Measurements from ENCODE around the gene GINS2. TPM values are rescaled to one million over a fixed set of nuclear protein-coding genes. Genes with fewer than 3 reads are reported as not detected.

Gene GINS2
- total RNA-seq, 1 donor from 2014 or later, result 0.26 TPM

GRCh38 chr16:85634747-85635544, 53.8 kb downstream of the GINS2 start:
- DNase-seq (ENCODE audit: low read depth), result no peak
- no peaks in the 10 kb centered on the region for H3K27me3 ChIP-seq (ENCODE audit: control insufficient read depth, insufficient read depth, low read length)
- no peak for FAIRE-seq
- TF ChIP-seq CTCF (IDR thresholded peaks at IDR 0.05; ENCODE audit: insufficient read depth, low read length, severe bottlenecking), result peak; percentile 39
- peaks cover 2% of the 10 kb centered on the region for H3K36me3 ChIP-seq (ENCODE audit: control insufficient read depth, insufficient read depth, low read length)
- H3K4me3 ChIP-seq (ENCODE audit: low read depth, low read length), result no peak overlapping the region

GRCh38 chr16:85633888-85634287, 54.9 kb downstream of the GINS2 start:
- peaks cover 8% of the 10 kb centered on the region for H3K36me3 ChIP-seq (ENCODE audit: control insufficient read depth, insufficient read depth, low read length)
- FAIRE-seq, result no peak
- TF ChIP-seq CTCF (IDR thresholded peaks at IDR 0.05; ENCODE audit: insufficient read depth, low read length, severe bottlenecking), result no peak
- no peak for DNase-seq (ENCODE audit: low read depth)
- no peak overlapping the region for H3K4me3 ChIP-seq (ENCODE audit: low read depth, low read length)
- no peaks in the 10 kb centered on the region for H3K27me3 ChIP-seq (ENCODE audit: control insufficient read depth, insufficient read depth, low read length)

GRCh38 chr16:85633438-85633743, 55.4 kb downstream of the GINS2 start:
- peaks cover 8% of the 10 kb centered on the region for H3K36me3 ChIP-seq (ENCODE audit: control insufficient read depth, insufficient read depth, low read length)
- no peak for FAIRE-seq

GRCh38 chr16:85632709-85633437, 55.9 kb downstream of the GINS2 start:
- Histone ChIP-seq H3K27me3 (ENCODE audit: control insufficient read depth, insufficient read depth, low read length) (no peaks in the 10 kb centered on the region), H3K4me3 (ENCODE audit: low read depth, low read length) (no peak overlapping the region), H3K36me3 (ENCODE audit: control insufficient read depth, insufficient read depth, low read length) (peaks cover 9% of the 10 kb centered on the region)
- DNase-seq (ENCODE audit: low read depth) (no peak), FAIRE-seq (no peak)
- no peak for TF ChIP-seq CTCF (IDR thresholded peaks at IDR 0.05; ENCODE audit: insufficient read depth, low read length, severe bottlenecking)

More at GRCh38 chr16:85633438-85633743, 55.4 kb downstream of the GINS2 start:
- Histone ChIP-seq H3K27me3 (ENCODE audit: control insufficient read depth, insufficient read depth, low read length) (no peaks in the 10 kb centered on the region), H3K4me3 (ENCODE audit: low read depth, low read length) (no peak overlapping the region)
- no peak for TF ChIP-seq CTCF (IDR thresholded peaks at IDR 0.05; ENCODE audit: insufficient read depth, low read length, severe bottlenecking)
- DNase-seq (ENCODE audit: low read depth), result no peak

- no peak for DNase-seq (ENCODE audit: low read depth)
- TF ChIP-seq CTCF (IDR thresholded peaks at IDR 0.05; ENCODE audit: insufficient read depth, low read length, severe bottlenecking), result peak; percentile 11
- Histone ChIP-seq H3K4me3 (ENCODE audit: low read depth, low read length) (no peak overlapping the region), H3K36me3 (ENCODE audit: control insufficient read depth, insufficient read depth, low read length) (peaks cover 10% of the 10 kb centered on the region), H3K27me3 (ENCODE audit: control insufficient read depth, insufficient read depth, low read length) (no peaks in the 10 kb centered on the region)
- no peak for FAIRE-seq
These were observed 56.9 kb downstream of the GINS2 start for GRCh38 chr16:85631802-85632393.
